ENCODE data around the gene MAB21L2.

DNA sequence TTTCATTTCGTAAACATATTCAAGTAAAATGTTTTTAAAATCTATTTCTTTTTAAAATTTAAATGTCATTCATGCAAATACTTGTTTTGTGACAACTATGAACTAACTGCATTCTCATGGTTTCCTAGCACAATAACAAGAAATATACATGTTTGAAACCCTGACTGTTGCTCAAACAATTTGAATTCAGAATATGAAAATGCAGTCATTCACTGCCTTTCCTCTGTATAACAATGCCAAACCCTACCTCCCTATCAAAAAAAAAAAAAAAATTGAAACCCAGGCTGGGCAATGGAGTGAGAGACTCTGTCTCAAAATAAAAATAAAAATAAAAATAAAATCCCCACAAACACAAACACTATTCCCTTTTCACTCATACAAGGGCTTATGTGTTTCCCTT, 42.1 kb downstream of the MAB21L2 start:
- no peak for TF ChIP-seq POLR2AphosphoS5 (IDR thresholded peaks at IDR 0.05)
- TF ChIP-seq, protein P1, sequence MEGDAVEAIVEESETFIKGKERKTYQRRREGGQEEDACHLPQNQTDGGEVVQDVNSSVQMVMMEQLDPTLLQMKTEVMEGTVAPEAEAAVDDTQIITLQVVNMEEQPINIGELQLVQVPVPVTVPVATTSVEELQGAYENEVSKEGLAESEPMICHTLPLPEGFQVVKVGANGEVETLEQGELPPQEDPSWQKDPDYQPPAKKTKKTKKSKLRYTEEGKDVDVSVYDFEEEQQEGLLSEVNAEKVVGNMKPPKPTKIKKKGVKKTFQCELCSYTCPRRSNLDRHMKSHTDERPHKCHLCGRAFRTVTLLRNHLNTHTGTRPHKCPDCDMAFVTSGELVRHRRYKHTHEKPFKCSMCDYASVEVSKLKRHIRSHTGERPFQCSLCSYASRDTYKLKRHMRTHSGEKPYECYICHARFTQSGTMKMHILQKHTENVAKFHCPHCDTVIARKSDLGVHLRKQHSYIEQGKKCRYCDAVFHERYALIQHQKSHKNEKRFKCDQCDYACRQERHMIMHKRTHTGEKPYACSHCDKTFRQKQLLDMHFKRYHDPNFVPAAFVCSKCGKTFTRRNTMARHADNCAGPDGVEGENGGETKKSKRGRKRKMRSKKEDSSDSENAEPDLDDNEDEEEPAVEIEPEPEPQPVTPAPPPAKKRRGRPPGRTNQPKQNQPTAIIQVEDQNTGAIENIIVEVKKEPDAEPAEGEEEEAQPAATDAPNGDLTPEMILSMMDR (IDR thresholded peaks at IDR 0.05; ENCODE audit: poor library complexity, severe bottlenecking), result no peak
- no peak for TF ChIP-seq SMC3 (conservative IDR thresholded peaks at IDR 0.05; ENCODE audit: poor library complexity)
- TF ChIP-seq RAD21 (conservative IDR thresholded peaks at IDR 0.05), result no peak
- TF ChIP-seq, protein P2, sequence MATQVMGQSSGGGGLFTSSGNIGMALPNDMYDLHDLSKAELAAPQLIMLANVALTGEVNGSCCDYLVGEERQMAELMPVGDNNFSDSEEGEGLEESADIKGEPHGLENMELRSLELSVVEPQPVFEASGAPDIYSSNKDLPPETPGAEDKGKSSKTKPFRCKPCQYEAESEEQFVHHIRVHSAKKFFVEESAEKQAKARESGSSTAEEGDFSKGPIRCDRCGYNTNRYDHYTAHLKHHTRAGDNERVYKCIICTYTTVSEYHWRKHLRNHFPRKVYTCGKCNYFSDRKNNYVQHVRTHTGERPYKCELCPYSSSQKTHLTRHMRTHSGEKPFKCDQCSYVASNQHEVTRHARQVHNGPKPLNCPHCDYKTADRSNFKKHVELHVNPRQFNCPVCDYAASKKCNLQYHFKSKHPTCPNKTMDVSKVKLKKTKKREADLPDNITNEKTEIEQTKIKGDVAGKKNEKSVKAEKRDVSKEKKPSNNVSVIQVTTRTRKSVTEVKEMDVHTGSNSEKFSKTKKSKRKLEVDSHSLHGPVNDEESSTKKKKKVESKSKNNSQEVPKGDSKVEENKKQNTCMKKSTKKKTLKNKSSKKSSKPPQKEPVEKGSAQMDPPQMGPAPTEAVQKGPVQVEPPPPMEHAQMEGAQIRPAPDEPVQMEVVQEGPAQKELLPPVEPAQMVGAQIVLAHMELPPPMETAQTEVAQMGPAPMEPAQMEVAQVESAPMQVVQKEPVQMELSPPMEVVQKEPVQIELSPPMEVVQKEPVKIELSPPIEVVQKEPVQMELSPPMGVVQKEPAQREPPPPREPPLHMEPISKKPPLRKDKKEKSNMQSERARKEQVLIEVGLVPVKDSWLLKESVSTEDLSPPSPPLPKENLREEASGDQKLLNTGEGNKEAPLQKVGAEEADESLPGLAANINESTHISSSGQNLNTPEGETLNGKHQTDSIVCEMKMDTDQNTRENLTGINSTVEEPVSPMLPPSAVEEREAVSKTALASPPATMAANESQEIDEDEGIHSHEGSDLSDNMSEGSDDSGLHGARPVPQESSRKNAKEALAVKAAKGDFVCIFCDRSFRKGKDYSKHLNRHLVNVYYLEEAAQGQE (IDR thresholded peaks at IDR 0.05; ENCODE audit: borderline replicate concordance), result no peak
- TF ChIP-seq MXI1 (conservative IDR thresholded peaks at IDR 0.05; ENCODE audit: poor library complexity, severe bottlenecking), result no peak
- no peak for TF ChIP-seq EZH2 (IDR thresholded peaks at IDR 0.05; ENCODE audit: borderline replicate concordance, insufficient read depth, low read length, poor library complexity, severe bottlenecking)

All from neural cell (in vitro differentiated cells).